SH-SY5Y (cell line): ENCODE data around the gene MGAT5B.

Source experiments
- GATA2 ChIP-seq: IDR thresholded peaks from 2 replicates; pipeline ENCODE4 v1.6.1; 2011; ENCODE audit warnings: mild to moderate bottlenecking, low read depth, low read length
- GATA3 ChIP-seq: IDR thresholded peaks from 2 replicates; pipeline ENCODE4 v1.6.1; 2011; ENCODE audit warnings: low read depth, mild to moderate bottlenecking, low read length, moderate library complexity

The MGAT5B gene

DNA sequence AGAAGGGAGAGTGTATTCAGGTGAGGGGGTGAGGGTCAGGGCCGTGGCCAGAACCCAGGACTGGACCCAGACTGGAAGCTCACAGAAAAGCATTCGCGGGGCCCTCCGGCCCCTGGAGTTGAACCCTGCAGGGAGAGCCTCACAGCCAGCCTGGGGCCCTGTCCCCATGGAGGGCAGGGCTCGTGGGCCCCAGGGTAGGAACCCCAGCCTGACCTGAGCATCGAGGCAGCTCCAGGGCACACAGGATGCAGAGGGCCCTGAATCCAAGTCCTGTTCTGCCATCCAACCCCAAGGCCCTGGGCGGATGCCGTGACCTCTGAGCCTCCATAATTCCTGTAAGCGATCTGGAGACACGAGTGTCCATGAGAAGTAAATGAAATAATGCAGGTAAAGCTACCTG is 79.1 kb downstream of the MGAT5B start:
- no peak for TF ChIP-seq GATA2
- TF ChIP-seq GATA3, result no peak

- TF ChIP-seq GATA2, result no peak
- TF ChIP-seq GATA3, result no peak
Observed at GRCh38 chr17:76947771-76948170, 79.6 kb downstream of the MGAT5B start.

DNA sequence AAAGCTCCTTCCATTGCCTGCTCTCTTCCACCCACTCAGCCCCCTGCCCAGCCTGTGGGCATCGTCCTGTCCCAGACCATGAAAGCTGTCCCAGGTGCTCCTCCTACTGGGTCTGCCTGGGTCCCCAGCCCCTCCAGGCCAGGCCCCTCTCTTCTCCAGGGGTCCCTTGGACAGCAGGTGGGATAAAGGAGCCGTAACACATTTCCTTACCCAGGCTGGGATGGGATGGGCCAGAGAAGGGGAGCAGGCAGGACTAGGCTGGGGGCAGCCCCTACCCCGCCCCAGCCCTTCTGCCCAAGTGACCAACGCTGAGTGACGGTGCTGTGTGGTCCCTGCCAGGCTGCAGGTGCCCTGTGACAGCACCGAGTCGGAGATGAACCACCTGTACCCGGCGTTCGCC is 80.1 kb downstream of the MGAT5B start:
- TF ChIP-seq GATA3 (no peak), GATA2 (no peak)

GRCh38 chr17:76948726-76949342 is 80.6 kb downstream of the MGAT5B start:
- TF ChIP-seq GATA2 (no peak), GATA3 (no peak)

DNA sequence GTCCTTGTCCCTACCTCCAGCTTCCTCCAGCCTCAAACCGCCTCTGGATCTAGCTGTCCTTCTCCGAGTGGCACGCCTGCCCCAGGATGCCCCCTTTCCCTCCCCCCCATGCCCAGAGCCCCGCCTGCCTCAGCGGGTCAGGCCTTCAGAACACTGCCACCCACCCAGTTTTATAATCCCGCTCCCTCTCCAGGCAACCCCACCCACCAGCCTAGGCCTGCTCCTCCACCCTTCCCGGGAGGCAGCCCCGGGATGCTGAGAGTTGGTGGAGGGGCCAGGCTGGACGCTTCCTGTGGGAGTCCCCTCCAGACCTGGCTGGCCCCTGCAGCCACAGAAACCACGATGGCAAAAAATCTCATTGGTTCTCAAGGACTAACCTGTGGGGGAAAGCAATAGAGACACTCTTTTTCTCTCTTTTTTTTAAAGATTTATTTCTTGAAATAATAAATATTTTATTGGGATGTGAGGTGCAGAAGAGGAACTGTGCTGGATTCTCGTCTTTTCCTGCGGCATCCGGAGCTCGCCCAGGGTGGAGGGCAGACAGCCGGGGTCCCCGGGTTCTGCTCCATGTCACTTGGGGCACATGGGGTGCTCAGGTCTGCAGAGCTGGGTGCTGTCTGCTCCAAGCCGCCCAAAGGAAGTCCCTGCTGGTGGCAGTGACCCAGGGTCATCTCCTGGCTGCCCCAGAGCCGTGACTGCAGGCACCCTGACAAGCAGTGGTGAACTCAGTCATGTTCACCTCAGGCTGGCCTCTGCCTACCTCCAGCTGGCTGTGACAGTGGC is 81.9 kb downstream of the MGAT5B start:
- no peak for TF ChIP-seq GATA2
- no peak for TF ChIP-seq GATA3

DNA sequence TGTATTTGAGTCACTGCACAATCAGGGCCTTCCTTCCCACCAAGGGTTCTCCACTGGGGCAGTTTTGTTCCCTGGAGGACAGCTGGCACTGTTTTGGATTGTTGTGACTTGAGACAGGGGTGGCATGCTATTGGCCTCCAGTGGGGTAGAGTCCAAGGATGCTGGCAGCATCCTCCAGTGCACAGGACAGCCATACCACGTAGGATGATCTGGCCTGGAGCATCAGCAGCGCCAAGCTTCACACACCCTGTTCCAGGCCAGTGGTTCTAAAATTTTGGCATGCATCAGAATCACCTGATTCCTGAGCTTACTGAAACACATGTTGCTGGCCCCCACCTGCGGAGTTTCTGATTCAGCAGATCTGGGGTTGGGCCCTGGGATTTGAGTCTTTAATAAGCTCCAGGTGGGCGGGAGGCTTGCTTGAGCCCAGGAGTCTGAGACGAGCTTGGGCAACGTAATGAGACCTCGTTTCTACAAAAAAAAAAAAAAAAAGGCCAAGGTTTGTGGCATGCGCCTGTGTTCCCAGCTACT is 83.2 kb downstream of the MGAT5B start:
- TF ChIP-seq GATA3 (no peak), GATA2 (no peak)

GRCh38 chr17:76952402-76952801 is 84.2 kb downstream of the MGAT5B start:
- TF ChIP-seq GATA3 (no peak), GATA2 (no peak)

- TF ChIP-seq GATA3, result no peak
- TF ChIP-seq GATA2, result no peak
Observed at GRCh38 chr17:76953066-76953465, 84.9 kb downstream of the MGAT5B start.

- TF ChIP-seq GATA3 (no peak), GATA2 (no peak)
Observed at GRCh38 chr17:76953946-76954345, 85.7 kb downstream of the MGAT5B start.

- no peak for TF ChIP-seq GATA3
- no peak for TF ChIP-seq GATA2
Observed at GRCh38 chr17:76955191-76955590, 87.0 kb downstream of the MGAT5B start.

GRCh38 chr17:76956846-76957540 is 88.8 kb downstream of the MGAT5B start:
- no peak for TF ChIP-seq GATA2
- no peak for TF ChIP-seq GATA3

- TF ChIP-seq GATA2 (no peak), GATA3 (no peak)
Observed at GRCh38 chr17:76957678-76958464, 89.7 kb downstream of the MGAT5B start.

GRCh38 chr17:76958974-76959373 is 90.8 kb downstream of the MGAT5B start:
- no peak for TF ChIP-seq GATA3
- no peak for TF ChIP-seq GATA2

DNA sequence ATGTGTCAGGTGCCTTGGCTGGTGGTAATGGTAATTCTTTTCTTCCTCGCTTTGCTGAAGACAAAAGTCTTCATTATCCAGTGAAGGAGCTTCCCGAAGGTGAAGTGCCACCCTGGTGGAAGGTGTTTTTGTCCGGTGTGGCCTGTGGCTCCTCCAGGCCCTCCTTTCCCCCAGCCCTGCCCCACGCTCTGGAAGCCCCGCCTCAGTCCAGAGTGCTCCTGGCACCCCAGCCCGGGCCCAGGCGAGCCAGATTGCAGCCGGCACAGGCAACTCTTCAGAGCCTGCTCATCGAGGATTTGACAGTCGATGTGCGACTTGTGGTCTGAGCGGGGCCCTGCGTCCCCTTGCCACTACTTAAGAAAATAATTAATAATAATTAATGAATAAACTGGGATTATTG is 93.7 kb downstream of the MGAT5B start:
- no peak for TF ChIP-seq GATA2
- no peak for TF ChIP-seq GATA3

DNA sequence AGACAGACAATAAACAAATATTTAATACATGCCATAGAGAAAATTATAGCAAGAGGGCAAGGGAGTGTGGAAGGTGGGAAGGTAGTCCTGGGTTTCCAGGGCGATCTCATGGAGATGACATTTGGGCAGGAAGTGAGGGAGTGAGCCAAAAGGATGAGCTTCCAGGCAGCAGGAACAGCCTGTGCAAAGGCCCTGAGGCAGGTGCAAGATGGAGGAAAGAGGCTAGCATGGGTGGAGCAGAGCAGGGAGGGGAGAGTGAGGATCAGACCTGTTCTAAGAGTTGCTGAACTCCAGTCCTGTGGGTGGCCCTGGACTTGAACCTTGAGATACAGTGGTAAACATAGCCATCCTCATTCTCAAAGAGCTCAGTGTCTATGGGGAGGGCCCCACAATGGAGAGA is 94.7 kb downstream of the MGAT5B start:
- no peak for TF ChIP-seq GATA2
- no peak for TF ChIP-seq GATA3
